ENCODE data around the gene CFAP53. TPM values are rescaled to one million over a fixed set of nuclear protein-coding genes. Genes with fewer than 3 reads are reported as not detected.
"Not testable (repeated sequence)": the region's sequence is repeated elsewhere in the genome, so short reads cannot be mapped to it uniquely, and the experiment has no call there.

CFAP53 gene
- total RNA-seq, 1 donor from 2014 or later, result 0.68 TPM

GRCh38 chr18:50312296-50313030, 46.2 kb upstream of the CFAP53 start:
- H3K27me3 Mint-ChIP-seq (ENCODE audit: low read depth, unreplicated experiment), result peaks cover 25% of the 10 kb centered on the region
- no peaks in the 10 kb centered on the region for H4K20me1 ChIP-seq (ENCODE audit: insufficient read depth, low read length)

GRCh38 chr18:50311650-50312049, 45.4 kb upstream of the CFAP53 start:
- Histone ChIP-seq H3K4me1 (ENCODE audit: insufficient read depth, low read length) (peaks cover 5% of the 10 kb centered on the region), H3K27ac (ENCODE audit: low read depth, low read length) (no peak overlapping the region), H3K9ac (ENCODE audit: low read length) (no peak overlapping the region), H3K4me3 (ENCODE audit: insufficient read depth, low read depth, low read length) (no peak overlapping the region), H3K79me2 (ENCODE audit: insufficient read depth, low read length) (no peaks in the 10 kb centered on the region), H3K4me2 (ENCODE audit: low read length) (no peak overlapping the region), H4K20me1 (ENCODE audit: insufficient read depth, low read length) (no peaks in the 10 kb centered on the region), H2AFZ (ENCODE audit: low read depth, low read length) (no peak overlapping the region), H3K27me3 (ENCODE audit: insufficient read depth, low read length) (peaks cover 7% of the 10 kb centered on the region), H3K9me3 (ENCODE audit: insufficient read depth, low read depth, low read length) (no peaks in the 10 kb centered on the region), H3K36me3 (ENCODE audit: insufficient read depth, low read length) (no peaks in the 10 kb centered on the region)
- Mint-ChIP-seq H3K27ac (ENCODE audit: unreplicated experiment) (no peak overlapping the region), H3K27me3 (ENCODE audit: low read depth, unreplicated experiment) (peaks cover 25% of the 10 kb centered on the region), H3K4me3 (ENCODE audit: unreplicated experiment) (no peak overlapping the region), H3K4me1 (ENCODE audit: low read depth, unreplicated experiment) (peaks cover 5% of the 10 kb centered on the region), H3K36me3 (ENCODE audit: low read depth, unreplicated experiment) (no peaks in the 10 kb centered on the region), H3K9me3 (ENCODE audit: unreplicated experiment) (peaks cover 4% of the 10 kb centered on the region)
- DNase-seq (ENCODE audit: low read depth) (no peak), FAIRE-seq (no peak)
- TF ChIP-seq CTCF (IDR thresholded peaks at IDR 0.05; ENCODE audit: insufficient read depth, low read depth, low read length) (no peak), EZH2 (IDR thresholded peaks at IDR 0.05; ENCODE audit: insufficient read depth, low read length) (no peak)

More at GRCh38 chr18:50312296-50313030, 46.2 kb upstream of the CFAP53 start:
- Histone ChIP-seq H2AFZ (ENCODE audit: low read depth, low read length) (no peak overlapping the region), H3K9ac (ENCODE audit: low read length) (no peak overlapping the region), H3K4me1 (ENCODE audit: insufficient read depth, low read length) (peaks cover 5% of the 10 kb centered on the region), H3K9me3 (ENCODE audit: insufficient read depth, low read depth, low read length) (no peaks in the 10 kb centered on the region), H3K79me2 (ENCODE audit: insufficient read depth, low read length) (no peaks in the 10 kb centered on the region), H3K36me3 (ENCODE audit: insufficient read depth, low read length) (no peaks in the 10 kb centered on the region), H3K27me3 (ENCODE audit: insufficient read depth, low read length) (peaks cover 7% of the 10 kb centered on the region), H3K4me2 (ENCODE audit: low read length) (no peak overlapping the region), H3K4me3 (ENCODE audit: insufficient read depth, low read depth, low read length) (no peak overlapping the region), H3K27ac (ENCODE audit: low read depth, low read length) (no peak overlapping the region)
- FAIRE-seq, result no peak
- DNase-seq (ENCODE audit: low read depth), result no peak
- H3K4me3 Mint-ChIP-seq (ENCODE audit: unreplicated experiment), result no peak overlapping the region
- no peaks in the 10 kb centered on the region for H3K4me1 Mint-ChIP-seq (ENCODE audit: low read depth, unreplicated experiment)
- H3K27ac Mint-ChIP-seq (ENCODE audit: unreplicated experiment), result no peak overlapping the region
- H3K9me3 Mint-ChIP-seq (ENCODE audit: unreplicated experiment), result peaks cover 4% of the 10 kb centered on the region
- no peaks in the 10 kb centered on the region for H3K36me3 Mint-ChIP-seq (ENCODE audit: low read depth, unreplicated experiment)
- TF ChIP-seq EZH2 (IDR thresholded peaks at IDR 0.05; ENCODE audit: insufficient read depth, low read length) (no peak), CTCF (IDR thresholded peaks at IDR 0.05; ENCODE audit: insufficient read depth, low read depth, low read length) (no peak)

DNA sequence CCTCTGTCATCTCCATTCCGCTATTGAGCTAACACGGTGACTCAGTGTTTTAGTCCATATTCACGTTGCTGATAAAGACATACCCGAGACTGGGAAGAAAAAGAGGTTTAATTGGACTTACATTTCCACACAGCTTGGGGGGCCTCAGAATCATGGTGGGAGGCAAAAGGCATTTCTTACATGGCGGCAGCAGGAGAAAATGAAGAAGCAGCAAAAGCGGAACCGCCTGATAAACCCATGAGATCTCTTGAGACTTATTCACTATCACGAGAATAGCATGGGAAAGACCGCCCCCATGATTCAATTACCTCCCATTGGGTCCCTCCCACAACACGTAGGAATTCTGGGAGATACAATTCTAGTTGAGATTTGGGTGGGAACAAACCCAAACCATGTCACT, 43.8 kb upstream of the CFAP53 start:
- TF ChIP-seq CTCF (IDR thresholded peaks at IDR 0.05; ENCODE audit: insufficient read depth, low read depth, low read length), result no peak
- TF ChIP-seq EZH2 (IDR thresholded peaks at IDR 0.05; ENCODE audit: insufficient read depth, low read length), result no peak
- H4K20me1 ChIP-seq (ENCODE audit: insufficient read depth, low read length), result no peaks in the 10 kb centered on the region
- FAIRE-seq (no peak), DNase-seq (ENCODE audit: low read depth) (no peak)
- no peak overlapping the region for H3K4me3 ChIP-seq (ENCODE audit: insufficient read depth, low read depth, low read length)
- H3K27ac ChIP-seq (ENCODE audit: low read depth, low read length), result no peak overlapping the region
- H2AFZ ChIP-seq (ENCODE audit: low read depth, low read length), result no peak overlapping the region
- H3K36me3 Mint-ChIP-seq (ENCODE audit: low read depth, unreplicated experiment), result no peaks in the 10 kb centered on the region
- H3K4me3 Mint-ChIP-seq (ENCODE audit: unreplicated experiment), result no peak overlapping the region
- H3K4me1 Mint-ChIP-seq (ENCODE audit: low read depth, unreplicated experiment), result peaks cover 5% of the 10 kb centered on the region
- peaks cover 29% of the 10 kb centered on the region for H3K27me3 Mint-ChIP-seq (ENCODE audit: low read depth, unreplicated experiment)
- H3K9ac ChIP-seq (ENCODE audit: low read length), result no peak overlapping the region
- H3K9me3 ChIP-seq (ENCODE audit: insufficient read depth, low read depth, low read length), result no peaks in the 10 kb centered on the region
- H3K9me3 Mint-ChIP-seq (ENCODE audit: unreplicated experiment), result peaks cover 6% of the 10 kb centered on the region
- H3K27ac Mint-ChIP-seq (ENCODE audit: unreplicated experiment), result no peak overlapping the region
- H3K4me1 ChIP-seq (ENCODE audit: insufficient read depth, low read length), result peaks cover 5% of the 10 kb centered on the region
- no peaks in the 10 kb centered on the region for H3K36me3 ChIP-seq (ENCODE audit: insufficient read depth, low read length)
- H3K4me2 ChIP-seq (ENCODE audit: low read length), result no peak overlapping the region
- no peaks in the 10 kb centered on the region for H3K79me2 ChIP-seq (ENCODE audit: insufficient read depth, low read length)
- H3K27me3 ChIP-seq (ENCODE audit: insufficient read depth, low read length), result peaks cover 7% of the 10 kb centered on the region

DNA sequence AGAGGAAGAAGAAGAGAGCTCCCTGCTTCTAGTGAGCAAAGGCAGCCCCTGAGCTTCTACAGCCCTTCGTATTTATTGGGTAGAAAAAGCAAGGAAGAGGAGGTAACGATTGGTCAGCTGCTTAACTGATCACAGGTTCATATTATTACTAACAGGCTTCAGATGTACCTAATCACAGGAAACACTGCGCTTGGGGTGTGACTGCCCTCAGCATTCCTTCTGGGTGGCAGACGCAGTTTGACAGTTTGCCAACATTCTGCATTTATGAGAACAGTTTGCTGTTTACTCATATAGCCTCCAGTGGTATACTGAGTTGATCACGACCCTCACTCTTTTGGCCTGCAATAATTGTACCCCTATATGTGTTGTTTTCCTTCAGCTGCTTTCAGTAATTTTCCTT, 42.6 kb upstream of the CFAP53 start:
- not testable (repeated sequence) for H3K4me3 Mint-ChIP-seq (ENCODE audit: unreplicated experiment); H3K27ac Mint-ChIP-seq (ENCODE audit: unreplicated experiment); H3K4me2 ChIP-seq (ENCODE audit: low read length); H3K9ac ChIP-seq (ENCODE audit: low read length); FAIRE-seq; DNase-seq (ENCODE audit: low read depth); H3K27ac ChIP-seq (ENCODE audit: low read depth, low read length); H4K20me1 ChIP-seq (ENCODE audit: insufficient read depth, low read length); H3K36me3 ChIP-seq (ENCODE audit: insufficient read depth, low read length); H3K4me3 ChIP-seq (ENCODE audit: insufficient read depth, low read depth, low read length); H3K4me1 Mint-ChIP-seq (ENCODE audit: low read depth, unreplicated experiment); H3K4me1 ChIP-seq (ENCODE audit: insufficient read depth, low read length); H2AFZ ChIP-seq (ENCODE audit: low read depth, low read length); H3K27me3 ChIP-seq (ENCODE audit: insufficient read depth, low read length); H3K79me2 ChIP-seq (ENCODE audit: insufficient read depth, low read length); H3K36me3 Mint-ChIP-seq (ENCODE audit: low read depth, unreplicated experiment); H3K9me3 Mint-ChIP-seq (ENCODE audit: unreplicated experiment); H3K9me3 ChIP-seq (ENCODE audit: insufficient read depth, low read depth, low read length)
- H3K27me3 Mint-ChIP-seq (ENCODE audit: low read depth, unreplicated experiment), result peaks cover 21% of the 10 kb centered on the region

Measured in astrocyte (in vitro differentiated cells and primary cell).